IPS DF 6.9 (cell line): Measurements from ENCODE around the gene HOXA4.

Experiments used
- DNase-seq: peaks from one replicate; pipeline ENCODE4 v3.0.0-alpha.2; 2013; ENCODE audit warnings: low read depth, low spot score
- H3K27ac ChIP-seq: one replicate; pipeline ENCODE4 v1.5.1; 2013; ENCODE audit warnings: low read length, control low read depth
- H3K27me3 ChIP-seq: 2 replicates; pipeline ENCODE4 v1.6.1; 2013; ENCODE audit warnings: mild to moderate bottlenecking, low read length; ENCODE audit not compliant: control insufficient read depth, insufficient read depth
- H3K36me3 ChIP-seq: 2 replicates; pipeline ENCODE4 v1.6.1; 2013; ENCODE audit warnings: low read length; ENCODE audit not compliant: control insufficient read depth, insufficient read depth
- H3K4me1 ChIP-seq: 2 replicates; pipeline ENCODE4 v1.6.1; 2013; ENCODE audit warnings: low read length; ENCODE audit not compliant: control insufficient read depth, insufficient read depth
- H3K4me3 ChIP-seq: 2 replicates; pipeline ENCODE4 v1.5.1; 2013; ENCODE audit warnings: mild to moderate bottlenecking, low read length
- H3K9me3 ChIP-seq: 2 replicates; pipeline ENCODE4 v1.6.1; 2013; ENCODE audit warnings: low read length, inconsistent platforms; ENCODE audit not compliant: control insufficient read depth, insufficient read depth
- WGBS: extraction: QIAGEN DNeasy Blood & Tissue Kit; methylation state at CpG from one replicate; pipeline ENCODE4 v1.1.7; 2013; ENCODE audit warnings: mixed read lengths, missing lambda C conversion rate; ENCODE audit not compliant: insufficient read length, insufficient coverage; 5-methylcytosine and 5-hydroxymethylcytosine counted together

HOXA4 gene

DNA sequence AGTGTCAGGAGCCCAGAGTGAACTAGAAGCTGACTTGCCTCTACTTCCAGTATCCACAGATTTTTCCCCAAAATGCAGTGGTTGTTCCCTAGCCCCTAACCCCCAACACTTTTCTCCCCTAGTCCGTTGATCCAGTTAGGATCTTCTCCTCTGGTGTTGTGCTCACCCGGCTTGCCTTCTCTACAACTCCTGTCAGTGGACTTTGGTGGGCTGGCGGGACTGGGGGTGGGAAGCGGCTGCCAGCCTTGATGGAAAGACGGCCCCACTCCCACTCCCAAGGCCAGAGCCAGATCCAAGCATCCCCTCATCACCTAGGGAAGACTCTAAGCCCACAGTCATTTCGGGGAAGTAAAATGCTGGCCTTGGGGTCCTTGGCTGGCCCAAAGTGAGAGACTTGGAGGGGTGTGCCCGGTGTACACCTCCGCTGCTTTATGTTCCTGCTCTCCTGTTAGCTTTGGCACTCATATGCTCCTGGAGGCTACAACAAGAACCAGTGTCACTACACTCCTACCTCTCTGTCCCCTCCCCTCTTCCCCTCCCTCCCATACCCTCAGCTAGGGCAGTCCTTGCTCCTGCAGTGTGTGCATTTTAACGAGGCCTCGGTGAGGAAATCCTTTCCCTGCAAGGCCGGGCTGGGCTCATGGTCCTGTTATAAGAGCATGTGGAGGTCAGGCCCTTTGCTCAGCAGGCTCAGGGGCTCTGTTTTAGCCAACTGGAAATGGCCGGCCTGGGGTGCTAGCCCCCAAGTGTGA, 44.5 kb upstream of the HOXA4 start:
- H3K4me3 ChIP-seq, result no peak overlapping the region
- peaks cover 4% of the 10 kb centered on the region; the same call in 1 of the 2 replicates for H3K4me1 ChIP-seq
- no peak for DNase-seq
- H3K36me3 ChIP-seq, result no peaks in the 10 kb centered on the region
- no peak overlapping the region for H3K27ac ChIP-seq
- no peaks in the 10 kb centered on the region for H3K9me3 ChIP-seq
- WGBS, result no CpG with 5 or more reads among the region's 12 CpGs
- peaks cover 92% of the 10 kb centered on the region for H3K27me3 ChIP-seq

- no peak for DNase-seq
- Histone ChIP-seq H3K36me3 (no peaks in the 10 kb centered on the region), H3K9me3 (no peaks in the 10 kb centered on the region), H3K27me3 (peaks cover 92% of the 10 kb centered on the region), H3K4me1 (peaks cover 4% of the 10 kb centered on the region; the same call in 1 of the 2 replicates), H3K27ac (no peak within 1 kb of the TSS), H3K4me3 (no peak within 1 kb of the TSS; the same call in 1 of the 2 replicates)
- no CpG with 5 or more reads among the region's 82 CpGs for WGBS
Observed at GRCh38 chr7:27173956-27174873, 43.7 kb upstream of the HOXA4 start, which contains the start of gene HOXA10. Gene HOXA10, minus strand, starts transcription at chr7:27174320. Its CDS starts 14 bp downstream, at chr7:27174306.

DNA sequence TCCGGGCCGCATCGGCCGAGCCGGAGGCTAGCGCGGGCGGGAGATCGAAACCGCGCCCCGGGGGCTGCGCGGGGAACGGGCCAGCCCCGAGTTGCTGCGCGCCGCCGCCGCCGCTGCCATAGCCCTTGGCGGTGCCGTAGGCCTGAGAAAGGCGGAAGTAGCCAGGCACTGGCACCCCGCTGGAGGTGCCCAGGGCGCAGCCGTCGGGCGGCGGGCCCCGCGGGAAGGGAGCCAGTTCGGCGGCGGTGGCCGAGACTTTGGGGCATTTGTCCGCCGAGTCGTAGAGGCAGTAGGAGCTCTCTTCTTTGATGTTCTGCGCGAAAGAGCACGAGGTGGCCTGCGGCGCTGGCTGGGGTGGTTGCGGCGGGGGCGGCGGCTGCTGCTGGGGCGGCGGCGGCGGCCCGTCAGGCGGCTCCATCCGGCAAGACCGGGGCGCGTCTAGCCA, 43.0 kb upstream of the HOXA4 start:
- H3K4me1 ChIP-seq, result peaks cover 4% of the 10 kb centered on the region; the same call in 1 of the 2 replicates
- no CpG with 5 or more reads among the region's 59 CpGs for WGBS
- DNase-seq, result no peak
- no peak overlapping the region; the same call in 1 of the 2 replicates for H3K4me3 ChIP-seq
- H3K9me3 ChIP-seq, result no peaks in the 10 kb centered on the region
- no peak overlapping the region for H3K27ac ChIP-seq
- H3K36me3 ChIP-seq, result no peaks in the 10 kb centered on the region
- peaks cover 92% of the 10 kb centered on the region for H3K27me3 ChIP-seq

DNA sequence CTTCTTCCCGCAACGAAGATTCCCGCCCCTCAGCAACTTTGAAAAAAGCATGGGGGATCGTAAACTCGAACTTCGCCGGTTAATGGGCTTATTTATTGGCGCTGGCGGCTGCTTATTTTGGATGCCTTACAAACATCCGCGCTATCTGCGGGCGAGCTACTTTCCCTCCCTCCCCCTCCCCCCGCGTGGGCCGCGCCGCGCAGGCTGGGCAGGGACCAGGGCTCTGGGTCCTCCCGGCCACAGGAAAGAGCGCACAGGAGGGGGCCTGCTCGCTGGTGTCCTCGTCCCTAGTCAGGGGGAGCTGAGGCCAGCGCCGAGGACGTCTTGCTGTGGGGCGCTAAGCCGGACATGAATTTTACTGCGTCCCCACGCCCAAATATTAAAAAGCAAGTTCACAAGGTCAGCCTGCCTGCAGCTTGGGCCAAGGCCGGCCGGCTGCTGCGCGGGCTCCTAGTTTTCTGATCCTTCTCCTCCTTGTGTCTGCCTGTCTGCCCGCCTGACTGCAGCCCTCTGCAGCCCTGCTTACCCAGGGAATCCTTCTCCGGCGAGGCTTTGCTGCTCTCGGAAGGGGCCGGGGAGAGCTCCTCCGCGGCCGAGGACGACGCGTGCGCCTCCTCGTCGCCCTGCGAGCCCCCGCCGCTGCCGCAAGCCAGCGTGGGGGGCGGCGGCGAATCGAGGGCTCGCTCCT, 42.4 kb upstream of the HOXA4 start:
- DNase-seq, result no peak
- Histone ChIP-seq H3K27ac (no peak overlapping the region), H3K4me1 (peaks cover 4% of the 10 kb centered on the region; the same call in 1 of the 2 replicates), H3K4me3 (no peak overlapping the region), H3K9me3 (no peaks in the 10 kb centered on the region), H3K27me3 (peaks cover 92% of the 10 kb centered on the region), H3K36me3 (no peaks in the 10 kb centered on the region)
- no CpG with 5 or more reads among the region's 58 CpGs for WGBS

DNA sequence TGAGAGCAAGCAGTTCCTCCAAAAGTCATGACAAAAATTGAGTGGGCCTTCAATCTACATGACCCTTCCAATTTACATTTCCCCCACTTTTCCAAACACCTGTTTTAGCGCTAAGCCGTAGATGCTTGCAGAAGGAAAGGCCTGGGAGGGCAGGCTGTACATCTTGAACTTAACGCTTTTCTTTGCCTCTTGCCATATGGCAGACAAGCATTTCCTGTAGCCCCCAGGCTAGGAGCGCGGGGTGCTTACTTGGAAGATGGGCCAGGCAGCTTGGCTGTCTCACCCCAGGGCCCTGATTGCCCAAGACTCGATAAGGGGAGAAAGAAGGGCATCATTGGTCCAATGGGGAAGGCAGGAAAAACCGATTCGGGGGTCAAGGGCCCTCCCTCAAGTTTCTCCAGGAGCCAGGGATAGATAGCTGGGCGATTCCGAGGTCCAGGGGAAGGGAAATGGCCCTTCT, 41.8 kb upstream of the HOXA4 start:
- no peak overlapping the region for H3K4me3 ChIP-seq
- no CpG with 5 or more reads among the region's 10 CpGs for WGBS

GRCh38 chr7:27171637-27172314, 41.2 kb upstream of the HOXA4 start:
- Histone ChIP-seq H3K9me3 (no peaks in the 10 kb centered on the region), H3K36me3 (no peaks in the 10 kb centered on the region), H3K27ac (no peak overlapping the region), H3K27me3 (peaks cover 92% of the 10 kb centered on the region), H3K4me1 (peaks cover 4% of the 10 kb centered on the region; the same call in 1 of the 2 replicates), H3K4me3 (no peak overlapping the region)
- WGBS, result no CpG with 5 or more reads among the region's 30 CpGs
- no peak for DNase-seq

More for the DNA sequence above, 41.8 kb upstream of the HOXA4 start:
- H3K4me1 ChIP-seq, result peaks cover 4% of the 10 kb centered on the region; the same call in 1 of the 2 replicates
- no peak for DNase-seq
- peaks cover 92% of the 10 kb centered on the region for H3K27me3 ChIP-seq
- no peak overlapping the region for H3K27ac ChIP-seq
- no peaks in the 10 kb centered on the region for H3K36me3 ChIP-seq
- H3K9me3 ChIP-seq, result no peaks in the 10 kb centered on the region

- no peak for DNase-seq
- no CpG with 5 or more reads among the region's 8 CpGs for WGBS
- peaks cover 92% of the 10 kb centered on the region for H3K27me3 ChIP-seq
- H3K36me3 ChIP-seq, result no peaks in the 10 kb centered on the region
- peaks cover 4% of the 10 kb centered on the region; the same call in 1 of the 2 replicates for H3K4me1 ChIP-seq
- H3K27ac ChIP-seq, result no peak overlapping the region
- H3K9me3 ChIP-seq, result no peaks in the 10 kb centered on the region
- H3K4me3 ChIP-seq, result no peak overlapping the region
Observed at GRCh38 chr7:27171325-27171636, 40.7 kb upstream of the HOXA4 start.

DNA sequence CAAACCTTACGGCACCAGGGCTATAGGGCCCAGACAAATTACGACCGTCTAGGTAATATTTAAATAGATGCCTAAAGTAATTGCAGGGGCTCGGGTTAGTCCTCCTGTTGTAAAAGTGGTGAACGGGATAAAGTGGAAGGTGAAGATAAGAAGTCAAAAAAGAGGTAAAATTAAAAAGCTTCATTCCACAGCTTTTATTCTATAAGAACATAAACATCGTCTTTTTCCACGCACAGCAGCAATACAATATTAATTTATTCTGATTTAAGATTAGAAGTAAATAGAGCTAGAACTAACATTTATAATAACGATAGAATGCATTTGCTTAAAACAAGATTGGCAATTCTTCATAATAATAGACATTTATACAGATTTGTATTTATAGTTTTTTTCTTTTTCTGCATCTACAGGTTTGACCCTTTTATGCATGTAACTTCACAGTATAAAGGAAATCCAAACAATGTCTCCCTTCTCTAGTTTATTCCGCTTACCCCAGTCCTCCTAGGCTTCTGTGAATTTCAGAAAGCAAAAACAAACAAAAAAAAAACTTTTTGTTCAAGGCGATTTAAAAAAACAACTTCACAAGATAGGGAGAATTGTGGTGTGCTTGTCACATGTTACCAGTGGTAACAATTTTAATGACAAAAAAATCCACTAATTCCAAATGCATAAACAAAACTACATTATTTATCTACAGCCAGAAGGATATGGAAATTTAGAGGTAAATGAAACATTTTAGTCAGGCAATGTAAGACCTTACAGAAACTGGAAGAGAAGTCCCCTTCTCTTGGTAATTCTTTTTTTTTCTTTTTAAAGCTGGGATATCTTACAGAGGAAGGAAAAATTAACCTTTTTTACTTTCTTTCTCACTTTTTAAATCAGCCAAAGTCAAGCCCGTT, 40.1 kb upstream of the HOXA4 start:
- H3K27me3 ChIP-seq, result peaks cover 92% of the 10 kb centered on the region
- H3K27ac ChIP-seq, result no peak overlapping the region
- H3K36me3 ChIP-seq, result no peaks in the 10 kb centered on the region
- H3K4me1 ChIP-seq, result peaks cover 4% of the 10 kb centered on the region; the same call in 1 of the 2 replicates
- no peaks in the 10 kb centered on the region for H3K9me3 ChIP-seq
- WGBS, result no CpG with 5 or more reads among the region's 11 CpGs
- DNase-seq, result no peak
- no peak overlapping the region for H3K4me3 ChIP-seq
